ENCODE results near the gene PDE6H. TPM values are rescaled to one million over a fixed set of nuclear protein-coding genes. Genes with fewer than 3 reads are reported as not detected.

Gene PDE6H
- total RNA-seq, 1 donor from 2014 or later = not detected

DNA sequence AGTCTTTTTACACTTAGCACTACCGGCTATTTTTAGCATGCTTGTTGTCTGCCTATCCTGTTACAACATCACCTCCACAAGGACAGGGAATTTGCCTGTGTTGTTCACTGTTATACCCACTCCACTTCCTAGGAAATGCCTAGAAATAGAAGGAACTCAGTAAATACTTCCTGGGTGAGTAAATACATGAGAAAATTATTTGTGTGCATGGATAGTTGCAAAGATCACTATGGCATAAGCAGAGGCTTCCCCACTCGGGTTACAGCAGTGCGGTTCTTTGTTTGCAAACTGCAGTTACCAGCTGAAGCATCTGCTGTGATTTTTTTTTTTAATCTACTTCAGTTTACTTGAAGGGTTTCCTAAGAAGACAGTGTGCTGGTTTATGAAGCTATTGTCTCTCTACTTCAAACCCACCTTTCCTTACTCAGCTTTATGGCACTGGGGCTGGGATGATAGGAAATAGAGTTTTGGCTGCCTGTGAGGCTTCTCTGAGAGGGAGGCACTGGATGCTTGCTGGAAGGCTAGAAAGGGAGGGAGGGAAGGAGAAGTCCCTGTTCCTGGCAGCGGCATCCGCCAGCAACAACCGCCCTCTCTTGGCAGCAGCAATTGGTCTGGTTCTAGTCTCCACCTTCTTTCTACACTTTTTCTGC lies 29.0 kb downstream of the PDE6H start:
- TF ChIP-seq, protein P1, sequence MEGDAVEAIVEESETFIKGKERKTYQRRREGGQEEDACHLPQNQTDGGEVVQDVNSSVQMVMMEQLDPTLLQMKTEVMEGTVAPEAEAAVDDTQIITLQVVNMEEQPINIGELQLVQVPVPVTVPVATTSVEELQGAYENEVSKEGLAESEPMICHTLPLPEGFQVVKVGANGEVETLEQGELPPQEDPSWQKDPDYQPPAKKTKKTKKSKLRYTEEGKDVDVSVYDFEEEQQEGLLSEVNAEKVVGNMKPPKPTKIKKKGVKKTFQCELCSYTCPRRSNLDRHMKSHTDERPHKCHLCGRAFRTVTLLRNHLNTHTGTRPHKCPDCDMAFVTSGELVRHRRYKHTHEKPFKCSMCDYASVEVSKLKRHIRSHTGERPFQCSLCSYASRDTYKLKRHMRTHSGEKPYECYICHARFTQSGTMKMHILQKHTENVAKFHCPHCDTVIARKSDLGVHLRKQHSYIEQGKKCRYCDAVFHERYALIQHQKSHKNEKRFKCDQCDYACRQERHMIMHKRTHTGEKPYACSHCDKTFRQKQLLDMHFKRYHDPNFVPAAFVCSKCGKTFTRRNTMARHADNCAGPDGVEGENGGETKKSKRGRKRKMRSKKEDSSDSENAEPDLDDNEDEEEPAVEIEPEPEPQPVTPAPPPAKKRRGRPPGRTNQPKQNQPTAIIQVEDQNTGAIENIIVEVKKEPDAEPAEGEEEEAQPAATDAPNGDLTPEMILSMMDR (IDR thresholded peaks at IDR 0.05; ENCODE audit: unreplicated experiment) = no peak
- Mint-ChIP-seq H3K27me3 (ENCODE audit: low read depth) (no peaks in the 10 kb centered on the region), H3K27ac (peak overlapping the region; percentile 82), H3K9me3 (no peaks in the 10 kb centered on the region), H3K36me3 (no peaks in the 10 kb centered on the region), H3K4me3 (peak overlapping the region; percentile 6), H3K4me1 (peaks cover 84% of the 10 kb centered on the region)
- no peak for DNase-seq (ENCODE audit: low spot score in 2 of 2, unreplicated experiment in 2 of 2)

GRCh38 chr12:15004421-15004820 lies 31.6 kb downstream of the PDE6H start:
- Mint-ChIP-seq H3K27me3 (ENCODE audit: low read depth) (no peaks in the 10 kb centered on the region), H3K4me3 (no peak overlapping the region), H3K4me1 (peaks cover 91% of the 10 kb centered on the region), H3K27ac (peak overlapping the region; percentile 52), H3K36me3 (no peaks in the 10 kb centered on the region), H3K9me3 (peaks cover 2% of the 10 kb centered on the region)
- TF ChIP-seq, protein P1 (IDR thresholded peaks at IDR 0.05; ENCODE audit: unreplicated experiment) = no peak
- no peak for DNase-seq (ENCODE audit: low spot score in 2 of 2, unreplicated experiment in 2 of 2)

DNA sequence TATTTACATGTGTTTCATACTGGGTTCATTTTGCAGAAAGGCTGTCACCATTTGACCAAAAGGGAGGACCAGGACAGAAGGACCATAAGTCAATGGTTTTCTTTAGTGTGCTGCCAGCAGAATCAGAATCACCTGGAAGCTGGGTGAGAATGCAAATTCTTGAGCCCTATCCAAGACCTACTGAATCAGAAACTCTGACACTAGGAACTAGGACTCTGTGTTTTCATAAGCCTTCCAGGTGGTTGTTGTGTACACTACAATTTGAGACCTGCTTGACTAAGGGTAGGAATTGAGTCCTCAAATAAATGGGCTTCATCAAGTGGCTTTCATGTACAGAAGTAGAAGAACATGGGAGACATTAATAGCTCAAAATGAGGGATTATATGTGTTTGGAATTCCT lies 32.2 kb downstream of the PDE6H start:
- no peak overlapping the region for H3K4me3 Mint-ChIP-seq
- TF ChIP-seq, protein P1 (IDR thresholded peaks at IDR 0.05; ENCODE audit: unreplicated experiment) = no peak
- H3K9me3 Mint-ChIP-seq = peaks cover 9% of the 10 kb centered on the region
- no peak for DNase-seq (ENCODE audit: low spot score in 2 of 2, unreplicated experiment in 2 of 2)
- peaks cover 6% of the 10 kb centered on the region for H3K36me3 Mint-ChIP-seq
- H3K27ac Mint-ChIP-seq = peak overlapping the region; percentile 52
- no peaks in the 10 kb centered on the region for H3K27me3 Mint-ChIP-seq (ENCODE audit: low read depth)
- peaks cover 87% of the 10 kb centered on the region for H3K4me1 Mint-ChIP-seq

- peaks cover 65% of the 10 kb centered on the region for H3K4me1 Mint-ChIP-seq
- H3K9me3 Mint-ChIP-seq = peaks cover 9% of the 10 kb centered on the region
Measured at GRCh38 chr12:15007551-15007950, 34.7 kb downstream of the PDE6H start.

GRCh38 chr12:15011162-15011561 lies 38.3 kb downstream of the PDE6H start:
- no peak overlapping the region for H3K27ac Mint-ChIP-seq
- no peaks in the 10 kb centered on the region for H3K27me3 Mint-ChIP-seq (ENCODE audit: low read depth)
- peaks cover 6% of the 10 kb centered on the region for H3K36me3 Mint-ChIP-seq

More at GRCh38 chr12:15007551-15007950, 34.7 kb downstream of the PDE6H start:
- H3K4me3 Mint-ChIP-seq = no peak overlapping the region
- H3K36me3 Mint-ChIP-seq = peaks cover 6% of the 10 kb centered on the region
- DNase-seq (ENCODE audit: low spot score in 2 of 2, unreplicated experiment in 2 of 2) = no peak
- no peaks in the 10 kb centered on the region for H3K27me3 Mint-ChIP-seq (ENCODE audit: low read depth)
- H3K27ac Mint-ChIP-seq = peak overlapping the region; percentile 92
- TF ChIP-seq, protein P1 (IDR thresholded peaks at IDR 0.05; ENCODE audit: unreplicated experiment) = no peak

More at GRCh38 chr12:15011162-15011561, 38.3 kb downstream of the PDE6H start:
- no peak for DNase-seq (ENCODE audit: low spot score in 2 of 2, unreplicated experiment in 2 of 2)
- Mint-ChIP-seq H3K4me1 (peaks cover 39% of the 10 kb centered on the region), H3K4me3 (no peak overlapping the region), H3K9me3 (peaks cover 9% of the 10 kb centered on the region)
- TF ChIP-seq, protein P1 (IDR thresholded peaks at IDR 0.05; ENCODE audit: unreplicated experiment) = no peak
